Measurements from ENCODE around the gene ANKRD39. TPM values are rescaled to one million over a fixed set of nuclear protein-coding genes. Genes with fewer than 3 reads are reported as not detected.

The ANKRD39 gene
- total RNA-seq, 2 donors from 2014 or later, result 16.8 to 18.6 TPM

- no peaks in the 10 kb centered on the region for H3K36me3 Mint-ChIP-seq (ENCODE audit: low read depth)
- no peak for ATAC-seq
- DNase-seq, result no peak
- H3K9me3 ChIP-seq (ENCODE audit: control insufficient read depth, low read length, poor library complexity, severe bottlenecking), result no peaks in the 10 kb centered on the region
- H3K4me3 Mint-ChIP-seq, result no peak overlapping the region
- no peaks in the 10 kb centered on the region for H3K27me3 Mint-ChIP-seq
- H3K27ac Mint-ChIP-seq, result peak overlapping the region; percentile 84
- peaks cover 12% of the 10 kb centered on the region for H3K4me1 Mint-ChIP-seq
Observed at GRCh38 chr2:96844405-96844808, 13.4 kb downstream of the ANKRD39 start.

DNA sequence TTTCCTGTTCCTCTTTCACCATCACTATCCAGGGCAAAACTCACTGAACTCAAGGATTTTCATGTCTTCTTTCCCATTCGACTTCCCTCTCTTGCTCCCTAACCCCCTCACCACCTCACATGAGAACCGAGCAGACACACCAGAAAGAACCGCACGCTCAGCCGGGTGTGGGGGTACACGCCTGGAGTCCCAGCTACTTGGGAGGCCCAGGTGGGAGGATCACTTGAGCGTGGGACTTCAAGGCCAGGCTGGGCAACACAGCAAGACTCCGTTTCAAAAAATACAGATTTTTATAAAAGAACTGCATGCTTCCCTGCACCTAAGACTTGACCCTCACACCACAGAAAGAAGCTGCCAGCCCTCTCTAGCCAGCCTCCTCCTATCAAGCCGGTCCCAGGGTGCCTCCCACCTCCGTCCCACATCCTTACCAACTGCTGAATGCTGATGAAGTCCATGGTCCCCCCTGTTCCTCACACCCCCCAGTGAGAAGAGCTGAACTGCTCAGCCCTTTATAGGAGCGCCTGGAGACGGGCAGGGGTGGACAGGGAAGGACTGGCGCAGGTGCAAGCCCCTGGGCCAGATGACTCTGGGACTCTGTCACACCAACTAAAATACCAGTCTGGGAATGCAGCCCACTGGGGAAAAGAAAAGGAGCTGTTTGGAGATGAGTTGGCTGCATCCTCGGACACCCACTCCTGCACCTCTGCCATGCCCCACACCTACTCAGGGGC lies 14.1 kb downstream of the ANKRD39 start, which contains the start of gene ANKRD23:
Gene ANKRD23, minus strand, starts transcription at position 484 of the 731 bp plus-strand sequence. Its CDS starts 29 bp downstream, at position 455.
- H3K36me3 Mint-ChIP-seq (ENCODE audit: low read depth), result no peaks in the 10 kb centered on the region
- DNase-seq (no peak), ATAC-seq (no peak)
- H3K27me3 Mint-ChIP-seq, result no peaks in the 10 kb centered on the region
- no peak within 1 kb of the TSS for H3K4me3 Mint-ChIP-seq
- H3K27ac Mint-ChIP-seq, result peak within 1 kb of the TSS; percentile 84
- no peaks in the 10 kb centered on the region for H3K9me3 ChIP-seq (ENCODE audit: control insufficient read depth, low read length, poor library complexity, severe bottlenecking)
- peaks cover 15% of the 10 kb centered on the region for H3K4me1 Mint-ChIP-seq

- Mint-ChIP-seq H3K27ac (peak overlapping the region; percentile 84), H3K36me3 (ENCODE audit: low read depth) (no peaks in the 10 kb centered on the region), H3K4me1 (peaks cover 15% of the 10 kb centered on the region), H3K27me3 (no peaks in the 10 kb centered on the region), H3K4me3 (no peak overlapping the region)
- DNase-seq (no peak), ATAC-seq (no peak)
- H3K9me3 ChIP-seq (ENCODE audit: control insufficient read depth, low read length, poor library complexity, severe bottlenecking), result no peaks in the 10 kb centered on the region
Observed at GRCh38 chr2:96842600-96842999, 15.2 kb downstream of the ANKRD39 start.

DNA sequence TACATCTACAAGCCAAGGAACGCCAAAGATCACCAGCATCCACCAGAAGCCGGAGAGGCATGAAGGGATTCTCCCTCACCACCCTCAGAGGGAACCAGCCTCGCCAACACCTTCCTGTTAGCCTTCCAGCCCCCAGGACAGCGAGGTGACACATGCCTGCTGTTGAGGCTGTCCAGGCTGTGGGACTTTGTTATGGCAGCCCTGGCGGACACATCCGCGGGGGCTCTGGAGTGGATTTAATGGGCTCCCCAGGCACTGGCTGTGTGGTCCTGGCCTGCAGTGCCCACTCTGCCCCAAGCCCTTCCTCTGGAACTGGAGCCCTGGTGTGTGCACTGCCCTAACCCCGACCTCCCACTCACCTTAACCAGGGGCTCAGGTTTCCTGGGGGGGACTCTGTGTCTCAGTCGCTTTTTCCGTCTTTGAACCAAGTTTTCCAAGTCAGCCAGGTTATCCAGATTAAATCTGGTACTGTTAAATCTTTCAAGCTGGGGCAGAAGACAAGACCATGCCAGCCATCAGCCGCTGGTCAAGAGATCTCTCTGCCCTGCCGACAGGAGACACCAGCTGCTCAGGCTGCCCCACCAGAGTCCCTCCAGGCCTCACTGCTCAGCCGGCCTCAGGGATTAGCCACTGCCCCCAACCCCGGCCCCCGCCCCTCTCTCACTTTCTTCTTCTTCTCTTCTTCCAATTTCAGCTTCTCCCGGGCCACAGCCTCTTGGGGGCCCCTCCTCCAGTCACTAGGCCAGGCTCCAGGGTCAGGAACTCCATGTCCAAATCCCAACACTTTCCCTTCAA lies 15.9 kb downstream of the ANKRD39 start:
- DNase-seq (no peak), ATAC-seq (no peak)
- Mint-ChIP-seq H3K27ac (peak overlapping the region; percentile 68), H3K27me3 (no peaks in the 10 kb centered on the region), H3K36me3 (ENCODE audit: low read depth) (no peaks in the 10 kb centered on the region), H3K4me3 (no peak overlapping the region), H3K4me1 (peaks cover 15% of the 10 kb centered on the region)
- no peaks in the 10 kb centered on the region for H3K9me3 ChIP-seq (ENCODE audit: control insufficient read depth, low read length, poor library complexity, severe bottlenecking)

DNA sequence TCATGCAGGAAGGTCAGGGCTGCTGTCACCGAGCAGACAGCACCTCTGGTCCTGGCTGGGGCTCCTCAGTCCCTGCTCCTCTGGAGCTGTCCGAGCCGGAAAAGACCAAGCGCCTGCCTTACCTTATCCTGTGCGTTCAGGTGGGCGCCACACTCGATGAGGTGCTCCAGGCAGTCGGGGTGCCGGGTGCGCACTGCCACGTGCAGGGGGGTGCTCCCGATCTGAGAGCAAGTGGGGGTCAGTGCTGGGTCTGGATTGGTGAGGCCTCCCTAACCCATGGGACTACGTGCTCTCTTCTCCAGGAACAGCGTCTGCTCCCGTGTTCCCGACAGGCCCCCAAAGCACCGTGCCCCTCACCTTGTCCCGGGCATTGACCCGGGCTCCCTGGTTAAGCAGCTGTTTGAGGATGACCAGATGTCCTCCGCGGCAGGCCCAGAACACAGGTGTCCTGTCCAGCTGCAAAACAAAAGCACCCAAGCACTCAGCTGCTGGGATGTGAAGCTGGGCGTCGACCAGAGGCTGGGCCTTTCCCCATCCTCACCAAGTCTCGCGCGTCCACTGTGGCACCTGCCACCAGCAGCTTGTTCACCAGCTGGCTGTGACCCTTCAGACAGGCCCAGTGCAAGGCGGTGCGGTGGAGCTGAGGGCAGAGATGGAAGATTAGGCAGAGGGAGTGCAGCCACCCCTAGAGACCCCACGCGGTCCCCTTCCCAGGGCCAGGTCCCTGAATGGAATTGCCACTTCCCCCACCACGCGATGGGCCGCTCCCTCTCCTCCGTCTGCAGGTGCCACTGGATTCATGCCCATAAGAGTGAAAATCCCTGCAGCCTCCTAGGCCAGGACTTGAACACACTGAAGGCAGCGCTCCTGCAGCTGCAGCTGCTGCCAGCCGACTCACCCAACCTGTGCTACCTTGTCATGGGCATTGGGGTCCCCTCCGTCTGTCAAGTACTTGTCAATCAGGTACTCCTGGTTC lies 17.7 kb downstream of the ANKRD39 start:
- no peaks in the 10 kb centered on the region for H3K27me3 Mint-ChIP-seq
- peak overlapping the region; percentile 66 for H3K4me3 Mint-ChIP-seq
- no peaks in the 10 kb centered on the region for H3K9me3 ChIP-seq (ENCODE audit: control insufficient read depth, low read length, poor library complexity, severe bottlenecking)
- peaks cover 15% of the 10 kb centered on the region for H3K4me1 Mint-ChIP-seq
- no peaks in the 10 kb centered on the region for H3K36me3 Mint-ChIP-seq (ENCODE audit: low read depth)
- no peak for ATAC-seq
- DNase-seq, result no peak
- peak overlapping the region; percentile 68 for H3K27ac Mint-ChIP-seq

GRCh38 chr2:96839293-96839874 lies 18.4 kb downstream of the ANKRD39 start:
- DNase-seq, result peak; percentile 67 to 72 (median 70)
- Mint-ChIP-seq H3K27ac (peak overlapping the region; percentile 68), H3K27me3 (no peaks in the 10 kb centered on the region), H3K4me3 (peak overlapping the region; percentile 87), H3K4me1 (peaks cover 15% of the 10 kb centered on the region), H3K36me3 (ENCODE audit: low read depth) (no peaks in the 10 kb centered on the region)
- no peaks in the 10 kb centered on the region for H3K9me3 ChIP-seq (ENCODE audit: control insufficient read depth, low read length, poor library complexity, severe bottlenecking)
- peak; percentile 99 for ATAC-seq

DNA sequence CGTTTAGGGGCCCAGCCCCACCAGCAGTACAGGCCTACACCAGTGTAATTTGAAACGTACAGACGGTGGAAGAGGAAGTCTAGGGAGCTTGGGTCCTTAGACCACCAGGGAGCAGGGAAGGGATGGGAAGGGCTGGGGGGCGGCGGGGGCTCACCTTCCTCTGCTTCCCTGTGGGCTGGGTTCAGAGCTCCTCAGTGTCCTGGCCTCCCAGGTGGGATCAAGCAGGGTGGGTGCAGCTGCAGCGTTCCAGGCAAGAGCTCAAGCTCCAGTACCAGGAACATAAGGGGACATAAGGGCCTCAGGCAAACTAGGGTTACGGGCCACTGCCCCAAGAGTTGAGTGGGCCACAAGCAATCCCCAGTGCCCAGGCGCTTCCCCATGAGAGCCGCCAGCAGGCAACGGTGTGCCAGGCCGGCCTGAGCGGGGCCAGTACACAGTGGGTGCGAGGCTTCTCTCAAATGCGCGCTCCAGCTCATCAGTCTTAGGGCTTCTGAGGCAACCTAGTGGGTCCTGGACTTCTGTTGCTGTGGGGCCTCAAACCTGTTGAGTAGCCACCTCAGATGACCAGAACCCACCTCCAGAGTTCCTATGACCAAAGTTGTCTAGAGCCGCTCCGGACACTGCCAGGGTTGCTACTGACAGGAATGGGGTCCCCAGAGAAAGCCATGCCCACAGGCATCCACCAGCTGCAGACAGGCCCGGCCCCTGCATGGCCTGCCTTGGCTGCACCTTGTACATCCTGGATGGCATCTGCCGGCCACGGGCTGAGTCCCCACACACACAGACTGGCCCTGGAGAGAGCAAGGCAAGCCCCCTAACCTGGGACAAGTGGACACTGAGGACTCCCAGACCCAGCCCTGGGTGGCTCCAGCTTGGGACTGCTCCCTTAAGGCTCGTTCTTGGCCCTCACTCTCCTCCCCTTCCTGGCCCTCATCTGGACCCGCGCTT lies 19.2 kb downstream of the ANKRD39 start:
- Mint-ChIP-seq H3K36me3 (ENCODE audit: low read depth) (no peaks in the 10 kb centered on the region), H3K4me1 (peaks cover 15% of the 10 kb centered on the region), H3K4me3 (peak overlapping the region; percentile 87), H3K27ac (peak overlapping the region; percentile 68), H3K27me3 (no peaks in the 10 kb centered on the region)
- H3K9me3 ChIP-seq (ENCODE audit: control insufficient read depth, low read length, poor library complexity, severe bottlenecking), result no peaks in the 10 kb centered on the region
- ATAC-seq (no peak), DNase-seq (no peak)

DNA sequence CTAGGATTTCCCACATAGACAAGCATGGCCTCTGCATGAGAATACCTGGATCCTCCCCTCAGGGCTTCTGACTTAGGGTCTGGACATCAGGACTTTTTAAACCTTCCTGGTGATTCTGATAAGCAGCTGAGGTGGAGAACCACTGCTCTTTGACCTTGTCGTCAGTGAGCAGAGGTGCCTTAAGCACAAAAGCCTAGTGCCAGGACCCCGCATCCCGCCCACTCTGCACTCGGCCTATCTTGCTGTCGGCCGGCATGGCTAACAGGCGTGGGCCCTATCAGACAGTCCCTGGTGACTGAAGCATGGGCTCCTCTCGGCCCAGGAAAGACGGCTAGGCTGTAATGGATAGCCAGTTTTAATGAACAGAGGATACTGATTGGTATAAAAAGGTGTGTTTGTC lies 20.2 kb downstream of the ANKRD39 start:
- Mint-ChIP-seq H3K27me3 (no peaks in the 10 kb centered on the region), H3K4me3 (no peak overlapping the region)
- no peak for ATAC-seq

DNA sequence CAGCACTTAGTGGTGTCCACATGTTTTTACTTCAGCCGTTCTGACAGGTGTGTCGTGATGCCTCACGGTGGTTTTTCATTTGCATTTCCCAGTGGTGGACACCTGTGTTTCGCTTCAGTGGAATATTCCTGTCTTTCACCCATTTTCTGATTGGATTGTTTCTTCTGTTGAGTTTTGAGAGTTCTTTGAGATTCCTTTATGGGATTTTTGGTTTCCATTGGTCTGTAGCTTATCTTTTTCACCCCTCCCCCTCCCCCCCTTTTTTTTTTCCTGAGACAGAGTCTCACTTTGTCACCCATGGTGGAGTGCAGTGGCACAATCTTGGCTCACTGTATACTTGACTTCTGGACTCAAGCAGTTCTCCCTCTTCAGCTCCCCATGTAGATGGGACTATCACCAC lies 22.0 kb downstream of the ANKRD39 start:
- peaks cover 3% of the 10 kb centered on the region for H3K36me3 Mint-ChIP-seq (ENCODE audit: low read depth)
- ATAC-seq, result no peak

More for the DNA sequence above, 20.2 kb downstream of the ANKRD39 start:
- H3K9me3 ChIP-seq (ENCODE audit: control insufficient read depth, low read length, poor library complexity, severe bottlenecking), result no peaks in the 10 kb centered on the region
- Mint-ChIP-seq H3K27ac (no peak overlapping the region), H3K4me1 (peaks cover 11% of the 10 kb centered on the region), H3K36me3 (ENCODE audit: low read depth) (no peaks in the 10 kb centered on the region)
- no peak for DNase-seq

DNA sequence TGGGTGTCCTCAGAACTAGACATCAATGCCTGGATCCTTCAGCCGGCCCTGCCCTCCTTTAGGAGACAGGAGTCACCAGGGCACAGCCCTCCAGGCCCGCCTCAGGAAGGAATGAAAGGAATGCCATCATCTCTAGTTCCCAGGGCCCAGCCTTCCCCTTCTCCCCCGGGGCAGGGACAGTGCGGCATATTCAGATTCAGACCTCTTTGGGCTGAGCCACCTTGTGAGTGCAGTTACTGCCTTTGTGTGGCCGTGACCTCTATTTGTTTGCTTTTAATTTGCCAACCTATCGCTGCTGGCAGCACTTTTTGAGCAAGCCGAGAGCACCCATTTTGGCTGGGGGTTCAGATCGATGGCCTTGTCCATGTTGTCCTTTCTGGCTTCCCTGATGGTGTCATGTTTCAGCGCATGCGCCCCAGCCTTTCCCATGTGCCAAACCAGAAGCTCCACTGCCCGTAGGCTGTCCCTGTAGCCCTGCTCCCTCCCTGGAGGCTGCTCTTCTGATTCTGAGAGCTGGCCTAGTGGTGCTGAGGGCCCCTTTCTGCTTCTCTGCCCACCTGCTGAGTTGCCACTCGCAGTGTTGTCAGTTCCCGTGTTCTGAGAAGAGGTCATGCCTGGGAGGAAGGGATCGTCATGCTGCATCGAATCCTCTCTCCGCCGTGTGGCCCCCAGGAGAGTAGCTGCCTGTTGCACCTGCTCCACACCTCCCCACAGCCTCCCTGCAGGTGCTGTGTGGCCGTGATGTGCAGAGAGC lies 24.9 kb downstream of the ANKRD39 start:
- H3K9me3 ChIP-seq (ENCODE audit: control insufficient read depth, low read length, poor library complexity, severe bottlenecking), result no peaks in the 10 kb centered on the region
- ATAC-seq (no peak), DNase-seq (no peak)
- Mint-ChIP-seq H3K4me1 (peaks cover 7% of the 10 kb centered on the region), H3K27ac (no peak overlapping the region), H3K27me3 (no peaks in the 10 kb centered on the region), H3K36me3 (ENCODE audit: low read depth) (peaks cover 7% of the 10 kb centered on the region), H3K4me3 (no peak overlapping the region)

More for the DNA sequence above, 22.0 kb downstream of the ANKRD39 start:
- no peak overlapping the region for H3K4me3 Mint-ChIP-seq
- H3K9me3 ChIP-seq (ENCODE audit: control insufficient read depth, low read length, poor library complexity, severe bottlenecking), result no peaks in the 10 kb centered on the region
- H3K4me1 Mint-ChIP-seq, result peaks cover 12% of the 10 kb centered on the region
- peak overlapping the region; percentile 11 for H3K27ac Mint-ChIP-seq
- no peak for DNase-seq
- H3K27me3 Mint-ChIP-seq, result no peaks in the 10 kb centered on the region

- no peak for ATAC-seq
- no peak for DNase-seq
- no peaks in the 10 kb centered on the region for H3K9me3 ChIP-seq (ENCODE audit: control insufficient read depth, low read length, poor library complexity, severe bottlenecking)
- Mint-ChIP-seq H3K4me1 (peaks cover 7% of the 10 kb centered on the region), H3K27me3 (no peaks in the 10 kb centered on the region), H3K4me3 (no peak overlapping the region), H3K27ac (no peak overlapping the region), H3K36me3 (ENCODE audit: low read depth) (peaks cover 7% of the 10 kb centered on the region)
Observed at GRCh38 chr2:96832408-96832753, 25.4 kb downstream of the ANKRD39 start.
